GM18517 (cell line): ENCODE data around the gene TMCC2.

ENCODE experiments used
- ATAC-seq: cut with Tn5 transposase; IDR thresholded peaks from one replicate; pipeline ENCODE4 v1.9.1; 2021; ENCODE audit warnings: mild to moderate bottlenecking, moderate library complexity; ENCODE audit not compliant: unreplicated experiment

Gene TMCC2

DNA sequence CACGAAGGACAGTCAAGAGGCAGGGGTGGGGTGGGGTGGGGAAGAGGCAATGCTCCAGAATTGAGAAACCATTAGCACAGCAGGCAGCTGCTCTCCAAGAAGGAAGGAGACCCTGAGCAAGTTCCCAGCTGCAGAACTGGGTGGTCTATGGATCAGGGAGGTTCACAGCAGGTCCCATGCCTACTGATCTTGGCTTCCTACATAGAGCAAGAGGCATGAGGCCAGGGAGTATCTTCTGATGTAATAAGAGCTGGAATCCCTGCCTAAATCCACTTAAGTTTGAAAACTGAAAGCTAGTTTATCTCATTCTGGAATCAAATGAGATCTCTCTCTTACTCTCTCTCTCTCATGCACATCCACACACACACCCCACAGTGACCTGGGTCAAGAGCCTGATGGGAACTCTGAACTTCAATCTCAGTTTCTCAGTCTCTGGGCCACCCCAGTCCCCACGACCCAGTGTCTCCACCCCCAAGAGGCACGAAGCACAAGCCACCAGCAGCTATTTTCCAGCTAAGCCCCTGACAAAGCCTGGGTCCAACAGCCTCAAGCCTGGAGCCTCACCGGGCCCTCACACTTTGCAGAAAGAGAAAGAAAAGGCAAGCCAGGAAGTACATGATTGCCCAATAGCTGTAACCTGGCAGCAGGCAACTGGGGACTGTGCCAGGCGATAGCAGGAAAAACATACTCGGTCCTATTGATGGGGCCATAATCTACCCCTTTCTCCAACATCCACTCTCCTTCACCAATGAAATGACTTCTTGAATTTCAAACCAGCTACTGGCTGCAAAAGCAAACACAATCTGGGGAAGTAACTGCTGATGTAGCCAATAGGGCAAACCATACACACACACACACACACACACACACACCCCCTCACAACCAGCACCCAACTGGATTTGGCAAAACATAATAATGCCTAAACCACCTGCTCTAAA lies 91.6 kb downstream of the TMCC2 start:
- no peak for ATAC-seq

DNA sequence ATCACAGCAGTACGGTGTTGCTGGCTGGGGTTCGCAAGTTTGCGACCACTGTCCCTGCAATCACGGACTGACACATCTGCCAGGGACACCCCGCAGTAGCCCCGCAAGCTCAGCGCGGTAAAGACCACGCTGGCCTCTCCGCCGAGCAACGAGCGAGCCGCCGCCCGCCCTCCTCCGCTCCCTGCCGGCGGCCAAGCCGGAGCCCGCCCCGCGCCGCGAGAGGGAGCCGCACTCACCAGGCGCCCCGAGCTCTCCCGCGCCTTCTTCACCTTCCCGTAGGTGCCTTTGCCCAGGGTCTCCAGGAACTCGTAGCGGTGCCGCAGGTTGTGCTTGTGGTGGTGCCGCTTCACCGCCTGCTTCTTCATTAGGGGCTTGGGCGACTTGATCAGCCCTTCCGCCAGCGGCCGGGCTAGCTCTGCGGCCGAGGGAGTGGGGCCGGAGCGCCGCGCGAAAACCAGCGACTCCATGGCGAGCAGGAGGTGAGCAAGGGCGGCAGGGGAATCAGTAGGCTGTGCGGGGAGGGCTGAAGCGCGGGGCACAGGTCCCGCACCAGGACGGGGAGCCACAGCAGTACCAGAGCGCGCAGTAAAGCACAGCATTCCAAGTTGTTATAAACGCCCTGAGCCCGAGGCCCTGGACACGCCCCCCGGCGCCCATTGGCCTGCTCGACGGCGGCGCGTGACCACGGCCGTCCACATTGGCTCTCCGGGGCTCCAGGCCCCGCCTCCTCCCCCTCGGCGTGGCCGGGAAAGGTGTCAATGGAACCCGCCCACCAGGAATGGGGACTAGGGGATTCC lies 93.6 kb downstream of the TMCC2 start, which contains the start of gene NUAK2:
Gene NUAK2, minus strand, starts transcription at position 584 of the 797 bp plus-strand sequence. Its CDS starts 117 bp downstream, at position 467.
- ATAC-seq, result no peak

DNA sequence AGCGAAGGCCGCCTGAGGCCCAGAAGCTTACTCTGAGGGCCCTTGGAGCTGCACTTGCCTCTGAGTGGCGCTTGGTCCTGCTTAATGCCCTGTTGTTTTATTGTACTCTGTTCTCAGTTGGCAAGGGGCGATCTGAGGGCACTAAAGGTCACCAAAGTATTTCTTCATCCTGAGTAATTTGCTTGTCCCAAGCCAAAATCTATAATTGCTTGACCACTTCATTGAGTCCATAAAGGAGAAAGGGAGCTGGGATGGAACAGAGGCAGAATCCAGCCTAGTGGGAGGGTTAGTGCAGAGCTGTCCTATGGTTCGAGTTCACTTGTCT lies 94.2 kb downstream of the TMCC2 start:
- ATAC-seq, result no peak
